ENCODE measurements around the gene FBXL13.

FBXL13 gene

DNA sequence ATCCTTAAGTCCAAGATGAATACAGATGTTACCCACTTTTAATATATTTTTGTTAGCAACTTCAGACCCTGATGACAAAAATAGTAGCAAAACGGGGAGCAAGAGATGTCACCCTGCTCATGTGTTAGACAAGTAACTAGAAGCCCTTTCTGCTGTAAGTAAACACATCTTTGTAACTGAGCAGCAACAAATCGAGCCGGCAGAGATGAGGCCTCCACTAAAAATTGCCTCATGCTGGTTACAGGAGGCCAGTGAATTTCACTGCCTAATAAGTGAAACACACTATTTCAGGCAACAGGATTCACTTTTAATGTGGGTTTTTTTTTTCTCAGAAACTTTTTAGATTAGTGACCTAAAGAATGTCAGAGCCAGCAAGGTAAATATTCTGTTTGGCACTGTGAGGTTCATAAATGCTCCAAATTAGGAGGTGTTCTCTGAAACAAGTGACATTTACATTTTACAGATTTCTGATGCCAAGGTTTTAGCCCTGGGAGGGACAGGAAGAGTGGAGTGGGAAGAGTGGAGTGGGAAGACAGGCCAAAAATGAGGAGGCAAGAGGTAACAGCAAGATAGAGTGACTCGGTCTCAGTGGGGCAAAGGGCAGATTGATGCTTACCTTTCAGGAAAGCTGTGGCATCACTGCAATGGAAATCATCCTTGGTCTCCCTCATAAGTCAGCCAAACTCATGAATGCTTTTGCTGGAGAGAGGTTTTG is 215.4 kb downstream of the FBXL13 start:
- H3K4me3 Mint-ChIP-seq, result no peak overlapping the region
- H3K36me3 Mint-ChIP-seq (ENCODE audit: low read depth), result no peaks in the 10 kb centered on the region
- no peaks in the 10 kb centered on the region for H3K9me3 Mint-ChIP-seq
- H3K27ac Mint-ChIP-seq, result peak overlapping the region; percentile 78 to 83 (median 81)
- H3K27me3 Mint-ChIP-seq (ENCODE audit: low read depth), result no peaks in the 10 kb centered on the region
- TF ChIP-seq, protein P1, sequence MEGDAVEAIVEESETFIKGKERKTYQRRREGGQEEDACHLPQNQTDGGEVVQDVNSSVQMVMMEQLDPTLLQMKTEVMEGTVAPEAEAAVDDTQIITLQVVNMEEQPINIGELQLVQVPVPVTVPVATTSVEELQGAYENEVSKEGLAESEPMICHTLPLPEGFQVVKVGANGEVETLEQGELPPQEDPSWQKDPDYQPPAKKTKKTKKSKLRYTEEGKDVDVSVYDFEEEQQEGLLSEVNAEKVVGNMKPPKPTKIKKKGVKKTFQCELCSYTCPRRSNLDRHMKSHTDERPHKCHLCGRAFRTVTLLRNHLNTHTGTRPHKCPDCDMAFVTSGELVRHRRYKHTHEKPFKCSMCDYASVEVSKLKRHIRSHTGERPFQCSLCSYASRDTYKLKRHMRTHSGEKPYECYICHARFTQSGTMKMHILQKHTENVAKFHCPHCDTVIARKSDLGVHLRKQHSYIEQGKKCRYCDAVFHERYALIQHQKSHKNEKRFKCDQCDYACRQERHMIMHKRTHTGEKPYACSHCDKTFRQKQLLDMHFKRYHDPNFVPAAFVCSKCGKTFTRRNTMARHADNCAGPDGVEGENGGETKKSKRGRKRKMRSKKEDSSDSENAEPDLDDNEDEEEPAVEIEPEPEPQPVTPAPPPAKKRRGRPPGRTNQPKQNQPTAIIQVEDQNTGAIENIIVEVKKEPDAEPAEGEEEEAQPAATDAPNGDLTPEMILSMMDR (IDR thresholded peaks at IDR 0.05; ENCODE audit: unreplicated experiment in 3 of 3), result no peak
- peaks cover 33% of the 10 kb centered on the region for H3K4me1 Mint-ChIP-seq

DNA sequence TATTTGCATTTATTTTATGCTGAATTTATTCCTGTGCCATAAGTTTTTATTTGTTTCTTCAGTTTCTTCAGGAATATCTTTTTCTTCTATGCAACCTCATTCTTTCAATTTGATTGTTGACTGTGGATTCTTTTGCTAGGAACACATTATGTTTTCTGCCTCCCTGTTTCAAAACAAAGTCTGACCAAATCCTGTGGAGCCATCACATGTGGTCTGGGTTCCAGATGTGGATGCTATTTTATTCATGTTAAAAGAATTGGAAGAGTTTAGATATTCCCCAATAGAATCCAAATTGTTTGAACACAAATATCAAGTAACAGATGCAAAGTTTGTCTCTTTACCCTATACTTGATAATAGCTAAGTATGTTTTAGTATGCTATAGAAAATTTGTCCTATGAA is 218.6 kb downstream of the FBXL13 start:
- Mint-ChIP-seq H3K9me3 (peaks cover 12% of the 10 kb centered on the region), H3K4me1 (peaks cover 39% of the 10 kb centered on the region), H3K27me3 (ENCODE audit: low read depth) (no peaks in the 10 kb centered on the region), H3K27ac (no peak overlapping the region), H3K4me3 (no peak overlapping the region), H3K36me3 (ENCODE audit: low read depth) (peaks cover 14% of the 10 kb centered on the region)
- TF ChIP-seq, protein P1 (IDR thresholded peaks at IDR 0.05; ENCODE audit: unreplicated experiment in 3 of 3), result no peak

DNA sequence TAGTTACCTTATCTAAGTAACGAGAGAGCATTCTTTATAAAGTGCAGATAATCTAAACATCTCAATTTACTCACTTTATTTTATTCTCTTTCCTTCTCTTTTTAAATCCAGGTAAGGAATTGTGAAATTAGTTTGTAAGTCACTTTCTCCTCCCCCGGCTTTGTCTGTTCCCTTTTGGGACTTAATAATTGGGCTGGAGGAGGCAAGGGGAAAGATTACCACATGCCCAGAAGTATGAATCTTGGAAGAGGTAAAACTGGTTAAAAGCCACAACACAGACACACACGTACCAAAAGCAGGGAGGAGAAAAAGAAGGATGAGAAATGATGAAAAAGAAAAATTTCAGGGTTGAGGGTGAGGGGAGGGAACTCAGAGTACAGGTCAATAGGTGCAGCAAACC is 225.1 kb downstream of the FBXL13 start:
- TF ChIP-seq, protein P1 (IDR thresholded peaks at IDR 0.05; ENCODE audit: unreplicated experiment in 3 of 3), result no peak
- peak overlapping the region in 1 of 3 experiments; percentile 38 for H3K27ac Mint-ChIP-seq
- H3K27me3 Mint-ChIP-seq (ENCODE audit: low read depth), result no peaks in the 10 kb centered on the region
- peaks cover 12% of the 10 kb centered on the region for H3K9me3 Mint-ChIP-seq
- H3K36me3 Mint-ChIP-seq (ENCODE audit: low read depth), result peaks cover 14% of the 10 kb centered on the region
- H3K4me3 Mint-ChIP-seq, result no peak overlapping the region
- H3K4me1 Mint-ChIP-seq, result peaks cover 10% of the 10 kb centered on the region

DNA sequence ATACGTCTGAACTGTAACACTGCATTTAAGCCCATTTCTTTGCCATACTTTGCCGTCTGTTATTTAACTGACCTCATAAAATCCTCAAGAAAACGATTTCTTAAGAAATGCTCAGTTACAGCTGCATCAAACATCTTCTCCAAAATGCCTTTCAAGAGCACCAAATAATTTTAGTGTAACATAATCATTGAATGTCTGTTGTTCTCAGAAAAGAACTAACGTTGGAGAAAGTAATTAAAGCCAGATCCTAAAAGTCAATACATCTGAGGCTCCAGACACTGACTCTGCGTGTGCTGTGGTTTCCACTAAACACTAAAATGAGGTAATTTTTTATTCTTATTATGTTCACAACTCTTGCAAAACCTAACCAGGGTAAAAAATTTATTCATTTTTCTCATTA is 225.5 kb downstream of the FBXL13 start:
- Mint-ChIP-seq H3K27me3 (ENCODE audit: low read depth) (no peaks in the 10 kb centered on the region), H3K4me3 (no peak overlapping the region), H3K9me3 (peaks cover 12% of the 10 kb centered on the region), H3K36me3 (ENCODE audit: low read depth) (peaks cover 14% of the 10 kb centered on the region), H3K4me1 (peaks cover 10% of the 10 kb centered on the region), H3K27ac (peak overlapping the region in 2 of 3 experiments; percentile 38 to 66)
- TF ChIP-seq, protein P1 (IDR thresholded peaks at IDR 0.05; ENCODE audit: unreplicated experiment in 3 of 3), result no peak

DNA sequence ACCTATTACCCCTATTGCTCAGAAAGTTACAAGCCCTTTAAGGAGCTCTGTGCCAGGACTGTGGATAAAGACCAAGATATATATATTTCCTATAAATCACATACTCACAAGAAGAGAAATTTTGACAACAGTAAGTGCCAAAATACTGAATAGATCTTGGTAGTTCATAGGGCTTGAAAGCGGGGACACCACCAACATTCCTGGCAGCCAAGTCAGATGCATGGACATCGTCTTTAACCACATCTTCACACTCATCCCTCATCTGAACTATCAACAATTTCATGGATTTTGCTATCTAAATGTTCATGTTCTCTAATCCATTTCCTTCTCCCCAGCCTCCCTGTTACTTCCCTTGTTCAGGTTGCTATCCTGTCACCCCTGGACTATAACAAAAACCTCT is 229.2 kb downstream of the FBXL13 start:
- H3K27me3 Mint-ChIP-seq (ENCODE audit: low read depth), result no peaks in the 10 kb centered on the region
- peaks cover 22% of the 10 kb centered on the region for H3K4me1 Mint-ChIP-seq
- H3K27ac Mint-ChIP-seq, result no peak overlapping the region
- H3K9me3 Mint-ChIP-seq, result no peaks in the 10 kb centered on the region
- H3K36me3 Mint-ChIP-seq (ENCODE audit: low read depth), result peaks cover 3% of the 10 kb centered on the region
- TF ChIP-seq, protein P1 (IDR thresholded peaks at IDR 0.05; ENCODE audit: unreplicated experiment in 3 of 3), result no peak
- no peak overlapping the region for H3K4me3 Mint-ChIP-seq

DNA sequence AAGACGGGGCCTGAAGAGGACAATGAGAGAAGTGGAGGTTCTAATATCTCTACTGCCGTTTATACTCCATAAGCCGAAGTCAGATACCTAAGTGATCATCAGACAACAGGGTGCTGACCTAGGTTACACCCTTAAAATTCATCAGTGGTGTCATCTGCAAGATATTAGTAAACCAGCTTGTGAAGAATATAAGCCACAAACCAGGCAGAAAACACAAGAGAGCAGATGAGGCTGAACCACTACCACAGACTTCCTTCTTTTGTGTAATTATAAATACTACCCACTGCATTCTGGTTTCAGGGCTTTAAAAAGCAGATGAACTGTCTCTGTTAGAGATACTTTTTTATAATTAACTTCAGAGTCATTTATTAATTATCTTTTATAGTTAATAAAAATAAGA is 230.7 kb downstream of the FBXL13 start:
- TF ChIP-seq, protein P1 (IDR thresholded peaks at IDR 0.05; ENCODE audit: unreplicated experiment in 3 of 3), result no peak
- Mint-ChIP-seq H3K4me1 (peaks cover 29% of the 10 kb centered on the region), H3K36me3 (ENCODE audit: low read depth) (peaks cover 3% of the 10 kb centered on the region), H3K4me3 (no peak overlapping the region), H3K9me3 (no peaks in the 10 kb centered on the region), H3K27me3 (ENCODE audit: low read depth) (no peaks in the 10 kb centered on the region), H3K27ac (peak overlapping the region in 1 of 3 experiments; percentile 10)
